ENCODE measurements around the gene TRUB2. TPM values are rescaled to one million over a fixed set of nuclear protein-coding genes. Genes with fewer than 3 reads are reported as not detected.
A peak's percentile ranks its signal among the peaks of the same experiment; 100 is the strongest.
"Not testable (repeated sequence)": the region's sequence is repeated elsewhere in the genome, so short reads cannot be mapped to it uniquely, and the experiment has no call there.

TRUB2 gene
- polyA plus RNA-seq, 6 donors from 2014 or later, result 12.7 to 23.4 (median 22.1) TPM

GRCh38 chr9:128358090-128358489, 35.8 kb upstream of the TRUB2 start:
- no peak overlapping the region for H3K4me3 Mint-ChIP-seq
- DNase-seq (no peak), ATAC-seq (ENCODE audit: low read depth in 2 of 2) (no peak)
- H3K27me3 Mint-ChIP-seq, result no peaks in the 10 kb centered on the region
- H3K9me3 Mint-ChIP-seq, result no peaks in the 10 kb centered on the region
- H3K36me3 Mint-ChIP-seq, result peaks cover 0 to 5% of the 10 kb centered on the region in 2 donors
- peaks cover 5 to 9% (median 7%) of the 10 kb centered on the region in 3 donors for H3K4me1 Mint-ChIP-seq
- H3K27ac Mint-ChIP-seq, result peak overlapping the region in 1 of 6 donors; percentile 61

- H3K27ac Mint-ChIP-seq, result no peak overlapping the region
- DNase-seq (no peak), ATAC-seq (ENCODE audit: low read depth in 2 of 2) (no peak)
- H3K9me3 Mint-ChIP-seq, result no peaks in the 10 kb centered on the region
- H3K36me3 Mint-ChIP-seq, result peaks cover 0 to 9% of the 10 kb centered on the region in 2 donors
- no peaks in the 10 kb centered on the region for H3K27me3 Mint-ChIP-seq
- no peaks in the 10 kb centered on the region for H3K4me1 Mint-ChIP-seq
- no peak overlapping the region for H3K4me3 Mint-ChIP-seq
Observed at GRCh38 chr9:128355451-128355850, 33.2 kb upstream of the TRUB2 start.

- Mint-ChIP-seq H3K36me3 (peaks cover 0 to 4% of the 10 kb centered on the region in 2 donors), H3K27me3 (no peaks in the 10 kb centered on the region), H3K4me1 (no peaks in the 10 kb centered on the region), H3K4me3 (peak overlapping the region in 1 of 8 donors; percentile 29), H3K27ac (peak overlapping the region in 1 of 6 donors; percentile 9), H3K9me3 (no peaks in the 10 kb centered on the region)
- no peak for ATAC-seq (ENCODE audit: low read depth in 2 of 2)
- no peak for DNase-seq
Observed at GRCh38 chr9:128349772-128350171, 27.5 kb upstream of the TRUB2 start.

GRCh38 chr9:128349125-128349524, 26.9 kb upstream of the TRUB2 start:
- Mint-ChIP-seq H3K4me1 (no peaks in the 10 kb centered on the region), H3K27ac (peak overlapping the region in 1 of 6 donors; percentile 9)

GRCh38 chr9:128344931-128345605, 22.8 kb upstream of the TRUB2 start:
- H3K36me3 Mint-ChIP-seq, result no peaks in the 10 kb centered on the region
- DNase-seq, result no peak
- no peaks in the 10 kb centered on the region for H3K27me3 Mint-ChIP-seq
- peak overlapping the region in 1 of 8 donors; percentile 9 for H3K4me3 Mint-ChIP-seq
- ATAC-seq (ENCODE audit: low read depth in 2 of 2), result no peak
- H3K4me1 Mint-ChIP-seq, result peaks cover 4 to 10% (median 9%) of the 10 kb centered on the region in 3 donors
- no peaks in the 10 kb centered on the region for H3K9me3 Mint-ChIP-seq
- H3K27ac Mint-ChIP-seq, result no peak overlapping the region

More at GRCh38 chr9:128349125-128349524, 26.9 kb upstream of the TRUB2 start:
- DNase-seq (no peak), ATAC-seq (ENCODE audit: low read depth in 2 of 2) (no peak)
- H3K27me3 Mint-ChIP-seq, result no peaks in the 10 kb centered on the region
- no peak overlapping the region for H3K4me3 Mint-ChIP-seq
- H3K9me3 Mint-ChIP-seq, result no peaks in the 10 kb centered on the region
- peaks cover 0 to 4% of the 10 kb centered on the region in 2 donors for H3K36me3 Mint-ChIP-seq

- no peak overlapping the region for H3K27ac Mint-ChIP-seq
- peaks cover 4 to 14% (median 9%) of the 10 kb centered on the region in 3 donors for H3K4me1 Mint-ChIP-seq
- no peaks in the 10 kb centered on the region for H3K36me3 Mint-ChIP-seq
- no peak for ATAC-seq (ENCODE audit: low read depth in 2 of 2)
- DNase-seq, result no peak
- no peaks in the 10 kb centered on the region for H3K27me3 Mint-ChIP-seq
- no peaks in the 10 kb centered on the region for H3K9me3 Mint-ChIP-seq
- H3K4me3 Mint-ChIP-seq, result no peak overlapping the region
Observed at GRCh38 chr9:128343855-128344254, 21.6 kb upstream of the TRUB2 start.

GRCh38 chr9:128342971-128343680, 20.9 kb upstream of the TRUB2 start:
- H3K4me1 Mint-ChIP-seq, result peaks cover 4 to 14% (median 9%) of the 10 kb centered on the region in 3 donors
- H3K9me3 Mint-ChIP-seq, result no peaks in the 10 kb centered on the region
- no peaks in the 10 kb centered on the region for H3K36me3 Mint-ChIP-seq
- no peaks in the 10 kb centered on the region for H3K27me3 Mint-ChIP-seq
- no peak for ATAC-seq (ENCODE audit: low read depth in 2 of 2)
- H3K4me3 Mint-ChIP-seq, result peak overlapping the region in 1 of 8 donors; percentile 86
- peak overlapping the region in 1 of 6 donors; percentile 76 for H3K27ac Mint-ChIP-seq
- no peak for DNase-seq

- DNase-seq (peak; percentile 56), ATAC-seq (ENCODE audit: low read depth in 2 of 2) (peak; percentile 47 to 49)
- H3K36me3 Mint-ChIP-seq, result no peaks in the 10 kb centered on the region
- H3K27ac Mint-ChIP-seq, result peak overlapping the region in 5 of 6 donors; percentile 51 to 94 (median 70)
- peak overlapping the region; percentile 86 to 98 (median 94) for H3K4me3 Mint-ChIP-seq
- peaks cover 4 to 14% (median 9%) of the 10 kb centered on the region in 3 donors for H3K4me1 Mint-ChIP-seq
- no peaks in the 10 kb centered on the region for H3K27me3 Mint-ChIP-seq
- no peaks in the 10 kb centered on the region for H3K9me3 Mint-ChIP-seq
Observed at GRCh38 chr9:128341435-128341849, 19.2 kb upstream of the TRUB2 start.

GRCh38 chr9:128340691-128341434, 18.6 kb upstream of the TRUB2 start:
- Mint-ChIP-seq H3K9me3 (no peaks in the 10 kb centered on the region), H3K4me1 (peaks cover 4 to 14% (median 9%) of the 10 kb centered on the region in 3 donors), H3K36me3 (no peaks in the 10 kb centered on the region), H3K4me3 (peak overlapping the region; percentile 86 to 98 (median 94)), H3K27me3 (no peaks in the 10 kb centered on the region), H3K27ac (peak overlapping the region in 3 of 6 donors; percentile 64 to 94 (median 79))
- peak; percentile 41 to 43 for ATAC-seq (ENCODE audit: low read depth in 2 of 2)
- no peak for DNase-seq

GRCh38 chr9:128339761-128340690, 17.8 kb upstream of the TRUB2 start, which contains the start of gene SLC27A4:
Gene SLC27A4, plus strand, starts transcription at chr9:128340527. Its CDS starts 2,606 bp downstream, at chr9:128343133.
- peak; percentile 78 for DNase-seq
- Mint-ChIP-seq H3K4me1 (peaks cover 4 to 14% (median 9%) of the 10 kb centered on the region in 3 donors), H3K4me3 (peak within 1 kb of the TSS; percentile 88 to 98 (median 94)), H3K27ac (peak within 1 kb of the TSS; percentile 64 to 94 (median 88)), H3K36me3 (no peaks in the 10 kb centered on the region), H3K27me3 (no peaks in the 10 kb centered on the region), H3K9me3 (no peaks in the 10 kb centered on the region)
- peak; percentile 92 to 93 for ATAC-seq (ENCODE audit: low read depth in 2 of 2)

GRCh38 chr9:128338852-128339614, 16.8 kb upstream of the TRUB2 start:
- not testable (repeated sequence) for H3K27ac Mint-ChIP-seq; DNase-seq; H3K9me3 Mint-ChIP-seq; ATAC-seq (ENCODE audit: low read depth in 2 of 2); H3K36me3 Mint-ChIP-seq; H3K27me3 Mint-ChIP-seq
- Mint-ChIP-seq H3K4me1 (peaks cover 4 to 14% (median 9%) of the 10 kb centered on the region in 3 donors), H3K4me3 (peak overlapping the region in 6 of 8 donors; percentile 29 to 90 (median 88))

GRCh38 chr9:128337936-128338335, 15.7 kb upstream of the TRUB2 start:
- DNase-seq (no peak), ATAC-seq (ENCODE audit: low read depth in 2 of 2) (no peak)
- Mint-ChIP-seq H3K4me3 (peak overlapping the region in 1 of 8 donors; percentile 41), H3K27ac (no peak overlapping the region), H3K36me3 (no peaks in the 10 kb centered on the region), H3K27me3 (no peaks in the 10 kb centered on the region), H3K9me3 (no peaks in the 10 kb centered on the region), H3K4me1 (peaks cover 4 to 14% (median 9%) of the 10 kb centered on the region in 3 donors)

Measured in naive B cell (primary cell).